CD4-positive, alpha-beta memory T cell (primary cell): Measurements from ENCODE around the gene FSD1L. TPM values are rescaled to one million over a fixed set of nuclear protein-coding genes. Genes with fewer than 3 reads are reported as not detected.
A peak's percentile ranks its signal among the peaks of the same experiment; 100 is the strongest.

Experiments used
- CTCF ChIA-PET: fragments of 350-600 bp; sonication (Branson Sonifier 250); formaldehyde crosslinking; loops from one replicate; lab custom pipeline; 2021; ENCODE audit warnings: inconsistent platforms; ENCODE audit not compliant: partially characterized antibody; lab: Charles Lee
- POLR2A ChIA-PET: fragments of 350-600 bp; sonication (Branson Sonifier 250); formaldehyde crosslinking; loops from one replicate; lab custom pipeline; 2021; ENCODE audit not compliant: partially characterized antibody; lab: Charles Lee
- DNase-seq, 5 donors: peaks; one replicate each; pipeline versions ENCODE4 v3.0.0 to v3.0.0-alpha.2; 2020 to 2022; ENCODE audit warnings: mixed read lengths in 1 of 5
- H3K27ac ChIP-seq: one replicate; pipeline ENCODE4 v1.7.0; 2013; ENCODE audit warnings: low read depth, low read length
- H3K27me3 ChIP-seq: 2 replicates; pipeline ENCODE4 v1.7.0; 2013; ENCODE audit warnings: mild to moderate bottlenecking, low read length, moderate library complexity; ENCODE audit not compliant: insufficient read depth
- H3K36me3 ChIP-seq: 2 replicates; pipeline ENCODE4 v1.7.0; 2013; ENCODE audit warnings: mild to moderate bottlenecking, low read length, moderate library complexity; ENCODE audit not compliant: insufficient read depth
- H3K4me1 ChIP-seq: 2 replicates; pipeline ENCODE4 v1.7.0; 2013; ENCODE audit warnings: mild to moderate bottlenecking, low read length, moderate library complexity; ENCODE audit not compliant: insufficient read depth
- H3K4me3 ChIP-seq, 2 donors: one replicate each; pipeline ENCODE4 v1.7.0; 2013; ENCODE audit warnings: low read length in 2 of 2, mild to moderate bottlenecking in 1 of 2
- H3K9me3 ChIP-seq, 2 donors: one replicate each; pipeline ENCODE4 v1.7.0; 2013; ENCODE audit warnings: low read length in 2 of 2, control low read depth in 1 of 2; ENCODE audit not compliant: control insufficient read depth in 1 of 2
- H3K27ac Mint-ChIP-seq, 7 donors: one replicate each; pipeline ENCODE4 v1.8.0; 2020 to 2021; ENCODE audit warnings: mixed read lengths in 7 of 7, mild to moderate bottlenecking in 6 of 7, inconsistent platforms in 3 of 7, moderate library complexity in 3 of 7
- H3K27me3 Mint-ChIP-seq, 2 donors: one replicate each; pipeline ENCODE4 v1.8.0; 2020 to 2021; ENCODE audit warnings: mixed read lengths in 2 of 2
- H3K36me3 Mint-ChIP-seq, 2 donors: one replicate each; pipeline ENCODE4 v1.8.0; 2020 to 2021; ENCODE audit warnings: mixed read lengths in 2 of 2, inconsistent platforms in 1 of 2, mild to moderate bottlenecking in 1 of 2
- H3K4me1 Mint-ChIP-seq, 4 donors: one replicate each; pipeline ENCODE4 v1.8.0; 2020 to 2021; ENCODE audit warnings: mixed read lengths in 4 of 4, mild to moderate bottlenecking in 1 of 4
- H3K4me3 Mint-ChIP-seq, 8 donors: one replicate each; pipeline ENCODE4 v1.8.0; 2020 to 2021; ENCODE audit warnings: mixed read lengths in 8 of 8, mild to moderate bottlenecking in 7 of 8, moderate library complexity in 6 of 8, inconsistent platforms in 3 of 8
- H3K9me3 Mint-ChIP-seq, 8 donors: one replicate each; pipeline ENCODE4 v1.8.0; 2020 to 2021; ENCODE audit warnings: mixed read lengths in 8 of 8, mild to moderate bottlenecking in 5 of 8, inconsistent platforms in 3 of 8, moderate library complexity in 1 of 8
- intact Hi-C: fragments of 100-400 bp; cut with micrococcal nuclease; formaldehyde crosslinking; loops from one replicate; pipeline ENCODE4 v1.15.1; 2023
- polyA plus RNA-seq, 2 donors: library from polyadenylated mRNA; unstranded; fragments of 300-500 nt; fragmentation: Illumina TruSeq; gene quantifications; one replicate each; pipeline ENCODE4 v1.2.3, GENCODE V29; 2021
- total RNA-seq, 2 experiments: library from RNA; stranded (reverse); gene quantifications; one replicate each; pipeline ENCODE4 v1.2.3, GENCODE V29; 2021

Gene FSD1L
- total and polyA plus RNA-seq, 4 experiments from 2014 or later, result 1.2 to 2.0 (median 1.6) TPM

DNA sequence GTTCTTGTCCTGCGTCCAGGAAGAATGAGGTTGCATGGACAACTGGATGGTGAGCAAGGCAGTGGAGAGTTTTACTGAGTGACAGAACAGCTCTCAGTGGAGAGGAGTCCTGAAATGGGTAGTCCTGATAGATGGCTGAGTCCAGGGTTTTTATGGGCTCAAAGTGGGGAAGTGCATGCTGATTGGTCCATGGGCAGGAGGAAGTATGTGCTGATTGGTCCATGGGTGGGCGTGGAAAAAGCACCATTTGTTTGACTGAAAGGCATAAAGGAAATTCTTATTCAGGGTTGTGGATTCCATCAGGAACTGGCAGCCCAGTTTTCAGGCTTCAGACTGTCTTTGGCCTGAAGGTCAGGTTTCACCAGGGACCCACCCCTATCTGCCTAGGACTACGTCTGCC lies 10.6 kb downstream of the FSD1L start:
- Mint-ChIP-seq H3K4me3 (no peak overlapping the region), H3K27ac (no peak overlapping the region), H3K36me3 (peaks cover 0 to 3% of the 10 kb centered on the region in 2 donors), H3K4me1 (no peaks in the 10 kb centered on the region), H3K9me3 (peaks cover 0 to 5% (median under 1%) of the 10 kb centered on the region in 8 donors), H3K27me3 (no peaks in the 10 kb centered on the region)
- no peaks in the 10 kb centered on the region for H3K36me3 ChIP-seq
- intact Hi-C loops, result loop anchor here (10.0 kb wide), 1 partner anchor 236 kb away; the partner anchor contains the start of gene TMEM38B
- H3K4me1 ChIP-seq, result no peaks in the 10 kb centered on the region
- ChIA-PET CTCF (no interaction called here), POLR2A (no interaction called here)
- H3K27me3 ChIP-seq, result no peaks in the 10 kb centered on the region
- no peaks in the 10 kb centered on the region for H3K9me3 ChIP-seq
- no peak overlapping the region for H3K4me3 ChIP-seq
- no peak for DNase-seq
- no peak overlapping the region for H3K27ac ChIP-seq

- H3K9me3 Mint-ChIP-seq, result peaks cover 0 to 5% (median under 1%) of the 10 kb centered on the region in 8 donors
- intact Hi-C loops, result loop anchor here (10.0 kb wide), 1 partner anchor 235 kb away; the partner anchor contains the start of gene TMEM38B
These were observed 11.5 kb downstream of the FSD1L start for GRCh38 chr9:105459336-105459735.

DNA sequence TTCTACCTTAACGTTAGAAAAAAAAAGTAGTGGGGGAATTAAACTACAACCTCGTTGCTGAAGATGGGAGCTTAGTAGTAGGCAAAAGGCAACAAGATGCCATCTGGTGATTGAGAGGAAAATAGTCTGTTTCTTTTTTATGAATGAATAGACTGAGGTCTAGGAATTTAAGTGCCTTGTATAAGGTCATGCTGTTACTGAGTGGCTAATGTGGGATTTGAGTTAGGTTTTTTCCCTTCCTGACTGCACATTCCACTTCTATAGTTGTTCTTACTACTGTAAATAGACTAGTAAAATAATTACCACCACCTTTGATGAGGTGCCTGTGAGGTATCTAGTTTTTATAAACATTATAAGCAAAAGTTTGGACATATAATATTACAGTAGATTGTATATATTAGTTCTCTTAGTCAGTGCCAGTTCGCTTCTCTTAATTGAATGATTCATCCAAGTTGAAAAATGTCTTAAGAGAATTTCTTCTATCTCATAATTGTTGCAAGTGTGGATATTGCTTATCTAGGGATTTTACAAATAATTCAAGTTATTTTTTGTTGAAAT lies 19.1 kb downstream of the FSD1L start:
- H3K4me1 ChIP-seq, result no peaks in the 10 kb centered on the region
- H3K36me3 Mint-ChIP-seq, result peaks cover 2 to 36% of the 10 kb centered on the region in 2 donors

More at GRCh38 chr9:105459336-105459735, 11.5 kb downstream of the FSD1L start:
- H3K27ac ChIP-seq, result no peak overlapping the region
- no peak overlapping the region for H3K4me3 ChIP-seq
- Mint-ChIP-seq H3K36me3 (peaks cover 2 to 7% of the 10 kb centered on the region in 2 donors), H3K27me3 (no peaks in the 10 kb centered on the region), H3K27ac (no peak overlapping the region), H3K4me3 (no peak overlapping the region), H3K4me1 (no peaks in the 10 kb centered on the region)
- POLR2A ChIA-PET, result no interaction called here
- no peaks in the 10 kb centered on the region for H3K4me1 ChIP-seq
- H3K27me3 ChIP-seq, result no peaks in the 10 kb centered on the region
- no peaks in the 10 kb centered on the region for H3K36me3 ChIP-seq
- CTCF ChIA-PET, result no interaction called here
- no peak for DNase-seq
- no peaks in the 10 kb centered on the region for H3K9me3 ChIP-seq

DNA sequence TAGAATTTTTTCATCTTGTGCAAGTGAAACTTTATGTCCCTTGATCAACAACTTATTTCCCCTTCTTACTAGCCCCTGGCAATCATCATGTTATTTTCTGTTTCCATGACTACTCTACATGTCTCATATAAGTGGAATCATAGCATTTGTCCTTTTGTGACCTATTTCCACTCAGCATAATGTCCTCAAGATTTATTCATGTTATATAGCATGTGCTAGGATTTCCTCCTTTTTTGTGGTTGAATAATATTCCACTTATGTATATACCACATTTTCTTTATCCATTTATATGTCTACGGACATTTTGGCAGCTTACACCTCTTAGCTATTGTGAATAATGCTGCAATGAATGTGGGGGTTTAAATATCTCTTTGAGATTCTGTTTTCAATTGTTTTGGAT lies 21.0 kb downstream of the FSD1L start:
- Histone ChIP-seq H3K4me1 (no peaks in the 10 kb centered on the region), H3K36me3 (no peaks in the 10 kb centered on the region), H3K9me3 (no peaks in the 10 kb centered on the region), H3K27me3 (no peaks in the 10 kb centered on the region), H3K4me3 (no peak overlapping the region), H3K27ac (no peak overlapping the region)
- no peak overlapping the region for H3K4me3 Mint-ChIP-seq
- intact Hi-C loops, result no loop called here
- peaks cover 2 to 36% of the 10 kb centered on the region in 2 donors for H3K36me3 Mint-ChIP-seq
- no peak for DNase-seq
- ChIA-PET CTCF (no interaction called here), POLR2A (no interaction called here)
- peaks cover 0 to 3% (median 0%) of the 10 kb centered on the region in 8 donors for H3K9me3 Mint-ChIP-seq
- peak overlapping the region in 1 of 7 donors; percentile 43 for H3K27ac Mint-ChIP-seq
- H3K4me1 Mint-ChIP-seq, result no peaks in the 10 kb centered on the region
- H3K27me3 Mint-ChIP-seq, result no peaks in the 10 kb centered on the region

More for the DNA sequence above, 19.1 kb downstream of the FSD1L start:
- Histone ChIP-seq H3K27ac (no peak overlapping the region), H3K9me3 (no peaks in the 10 kb centered on the region), H3K27me3 (no peaks in the 10 kb centered on the region), H3K4me3 (no peak overlapping the region), H3K36me3 (no peaks in the 10 kb centered on the region)
- DNase-seq, result no peak
- no peaks in the 10 kb centered on the region for H3K4me1 Mint-ChIP-seq
- H3K9me3 Mint-ChIP-seq, result peaks cover 0 to 3% (median 0%) of the 10 kb centered on the region in 8 donors
- no peaks in the 10 kb centered on the region for H3K27me3 Mint-ChIP-seq
- ChIA-PET POLR2A (no interaction called here), CTCF (no interaction called here)
- intact Hi-C loops, result no loop called here
- H3K27ac Mint-ChIP-seq, result no peak overlapping the region
- H3K4me3 Mint-ChIP-seq, result no peak overlapping the region

- POLR2A ChIA-PET, result no interaction called here
- Histone ChIP-seq H3K9me3 (no peaks in the 10 kb centered on the region), H3K27ac (no peak overlapping the region), H3K27me3 (no peaks in the 10 kb centered on the region), H3K4me3 (no peak overlapping the region), H3K36me3 (no peaks in the 10 kb centered on the region), H3K4me1 (no peaks in the 10 kb centered on the region)
- intact Hi-C loops, result no loop called here
- peaks cover 0 to 3% (median 0%) of the 10 kb centered on the region in 8 donors for H3K9me3 Mint-ChIP-seq
- H3K27ac Mint-ChIP-seq, result no peak overlapping the region
- H3K27me3 Mint-ChIP-seq, result no peaks in the 10 kb centered on the region
- H3K4me1 Mint-ChIP-seq, result no peaks in the 10 kb centered on the region
- peaks cover 0 to 17% of the 10 kb centered on the region in 2 donors for H3K36me3 Mint-ChIP-seq
- DNase-seq, result no peak
- no peak overlapping the region for H3K4me3 Mint-ChIP-seq
- CTCF ChIA-PET, result no interaction called here
These were observed 25.4 kb downstream of the FSD1L start for GRCh38 chr9:105473221-105473620.

GRCh38 chr9:105475302-105475701 lies 27.5 kb downstream of the FSD1L start:
- CTCF ChIA-PET, result no interaction called here
- Histone ChIP-seq H3K9me3 (no peaks in the 10 kb centered on the region), H3K27ac (no peak overlapping the region), H3K36me3 (no peaks in the 10 kb centered on the region), H3K4me3 (no peak overlapping the region), H3K4me1 (no peaks in the 10 kb centered on the region), H3K27me3 (no peaks in the 10 kb centered on the region)
- no peak overlapping the region for H3K27ac Mint-ChIP-seq
- H3K36me3 Mint-ChIP-seq, result peaks cover 0 to 4% of the 10 kb centered on the region in 2 donors
- H3K9me3 Mint-ChIP-seq, result no peaks in the 10 kb centered on the region
- POLR2A ChIA-PET, result no interaction called here
- intact Hi-C loops, result no loop called here
- no peak overlapping the region for H3K4me3 Mint-ChIP-seq
- no peaks in the 10 kb centered on the region for H3K4me1 Mint-ChIP-seq
- no peaks in the 10 kb centered on the region for H3K27me3 Mint-ChIP-seq
- DNase-seq, result no peak

DNA sequence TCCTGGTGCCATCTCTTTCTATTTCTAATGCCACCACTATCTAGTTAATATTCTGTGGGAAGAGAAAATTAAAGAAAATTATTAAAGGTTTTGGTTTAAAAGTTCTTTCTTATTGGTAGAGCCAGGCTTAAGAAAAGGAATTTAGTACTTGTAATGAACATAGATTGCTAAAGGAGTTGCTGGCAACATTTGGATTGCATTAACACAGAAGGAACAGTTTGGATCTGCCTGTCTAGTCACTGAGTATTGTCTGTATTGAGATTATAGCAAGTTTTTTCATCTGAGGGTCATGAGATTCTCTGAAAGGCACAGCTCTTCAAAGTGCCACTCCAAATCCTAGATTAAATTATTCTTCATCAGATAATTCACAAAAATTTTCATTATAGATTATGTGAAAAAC lies 32.0 kb downstream of the FSD1L start:
- Mint-ChIP-seq H3K27ac (no peak overlapping the region), H3K4me1 (no peaks in the 10 kb centered on the region), H3K9me3 (no peaks in the 10 kb centered on the region), H3K36me3 (no peaks in the 10 kb centered on the region), H3K4me3 (no peak overlapping the region), H3K27me3 (no peaks in the 10 kb centered on the region)
- POLR2A ChIA-PET, result no interaction called here
- no peaks in the 10 kb centered on the region for H3K4me1 ChIP-seq
- no peak for DNase-seq
- H3K9me3 ChIP-seq, result no peaks in the 10 kb centered on the region
- no peak overlapping the region for H3K4me3 ChIP-seq
- CTCF ChIA-PET, result no interaction called here
- H3K27me3 ChIP-seq, result no peaks in the 10 kb centered on the region
- H3K36me3 ChIP-seq, result no peaks in the 10 kb centered on the region
- intact Hi-C loops, result no loop called here
- H3K27ac ChIP-seq, result no peak overlapping the region
